ENCODE results near the gene MAGI2.

The MAGI2 gene

DNA sequence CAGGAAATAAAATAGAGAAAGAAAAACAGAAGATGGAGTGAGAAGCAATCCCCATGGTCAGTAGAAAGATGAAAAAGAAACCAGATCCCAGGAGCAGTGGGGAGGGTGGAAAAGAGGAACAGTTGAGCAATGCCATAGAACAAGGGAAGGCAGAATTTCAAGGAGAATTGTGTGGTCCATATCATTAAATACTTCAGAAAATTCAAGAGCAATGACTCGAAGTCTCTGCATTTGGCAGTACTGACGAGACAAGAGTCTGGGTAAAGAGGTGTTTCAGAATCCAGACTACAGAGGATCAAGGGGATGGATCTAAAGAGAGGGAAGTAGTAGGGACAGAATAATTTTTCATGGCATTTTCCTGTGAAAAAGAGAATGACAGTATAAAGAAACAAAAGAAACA is 1142.3 kb downstream of the MAGI2 start:
- Histone ChIP-seq H2BK15ac (ENCODE audit: low read depth, poor library complexity, severe bottlenecking) (no peak overlapping the region), H3K4me3 (ENCODE audit: insufficient read depth in 1 of 2, low read depth in 1 of 2, low read length in 2 of 2) (no peak overlapping the region), H4K8ac (ENCODE audit: low read length) (no peak overlapping the region), H2AFZ (ENCODE audit: low read depth, low read length) (no peak overlapping the region), H4K91ac (ENCODE audit: low read length) (no peak overlapping the region), H3K27ac (ENCODE audit: low read length, poor library complexity, severe bottlenecking) (no peak overlapping the region), H3K23ac (ENCODE audit: low read length in 2 of 2) (no peak overlapping the region), H3K4ac (ENCODE audit: low read depth in 1 of 2, low read length in 2 of 2) (no peak overlapping the region), H2BK120ac (ENCODE audit: low read depth, low read length) (no peak overlapping the region), H3K79me1 (replicated peaks; ENCODE audit: low read length, poor library complexity, severe bottlenecking) (no peaks in the 10 kb centered on the region), H2BK5ac (ENCODE audit: low read depth, low read length, poor library complexity, severe bottlenecking) (no peak overlapping the region), H2AK5ac (ENCODE audit: low read length, severe bottlenecking) (no peak overlapping the region), H3K9ac (ENCODE audit: low read length) (no peak overlapping the region), H3K4me2 (ENCODE audit: low read length, poor library complexity, severe bottlenecking) (no peak overlapping the region), H3K9me3 (ENCODE audit: control insufficient read depth, low read length) (no peaks in the 10 kb centered on the region), H2BK12ac (ENCODE audit: low read length in 2 of 2) (no peak overlapping the region), H3K14ac (ENCODE audit: low read length in 2 of 2) (no peak overlapping the region), H3K27me3 (ENCODE audit: control insufficient read depth in 1 of 2, insufficient read depth in 1 of 2, low read length in 2 of 2) (no peaks in the 10 kb centered on the region), H3K36me3 (ENCODE audit: control insufficient read depth in 1 of 2, insufficient read depth in 2 of 2, low read depth in 1 of 2, low read length in 2 of 2) (no peaks in the 10 kb centered on the region), H3K4me1 (ENCODE audit: control insufficient read depth, insufficient read depth, low read depth, low read length) (no peaks in the 10 kb centered on the region), H3K18ac (ENCODE audit: low read depth in 1 of 2, low read length in 2 of 2) (no peak overlapping the region)
- DNase-seq = no peak
- WGBS = 85% methylated on average over 2 of the region's 2 CpGs

DNA sequence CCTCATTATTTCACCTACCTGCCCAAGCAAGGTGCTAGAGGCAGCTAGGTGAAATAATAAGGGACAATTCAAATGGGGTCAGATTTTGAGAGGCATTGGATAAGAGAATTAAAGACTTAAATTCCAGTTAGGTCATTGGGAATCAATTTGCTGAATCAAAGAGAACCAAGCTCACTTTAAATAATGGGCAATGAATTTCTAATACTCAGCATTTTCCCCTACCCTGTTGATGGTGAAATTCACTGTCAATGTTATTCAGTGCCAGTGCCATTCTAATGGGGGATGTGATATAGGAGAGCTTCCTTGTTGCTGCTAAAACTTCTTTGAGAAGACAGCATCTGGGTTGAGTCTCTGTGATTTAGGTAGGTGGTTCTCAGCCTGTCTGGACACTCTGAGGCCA is 1145.6 kb downstream of the MAGI2 start:
- H3K23ac ChIP-seq (ENCODE audit: low read length in 2 of 2) = no peak overlapping the region
- H3K14ac ChIP-seq (ENCODE audit: low read length in 2 of 2) = no peak overlapping the region
- no peak overlapping the region for H2BK5ac ChIP-seq (ENCODE audit: low read depth, low read length, poor library complexity, severe bottlenecking)
- no peak overlapping the region for H2BK12ac ChIP-seq (ENCODE audit: low read length in 2 of 2)
- no peaks in the 10 kb centered on the region for H3K4me1 ChIP-seq (ENCODE audit: control insufficient read depth, insufficient read depth, low read depth, low read length)
- no peak overlapping the region for H3K9ac ChIP-seq (ENCODE audit: low read length)
- H2AK5ac ChIP-seq (ENCODE audit: low read length, severe bottlenecking) = no peak overlapping the region
- H3K27me3 ChIP-seq (ENCODE audit: control insufficient read depth in 1 of 2, insufficient read depth in 1 of 2, low read length in 2 of 2) = no peaks in the 10 kb centered on the region
- H3K4me2 ChIP-seq (ENCODE audit: low read length, poor library complexity, severe bottlenecking) = no peak overlapping the region
- no peak overlapping the region for H2BK15ac ChIP-seq (ENCODE audit: low read depth, poor library complexity, severe bottlenecking)
- H3K9me3 ChIP-seq (ENCODE audit: control insufficient read depth, low read length) = no peaks in the 10 kb centered on the region
- DNase-seq = no peak
- no peak overlapping the region for H3K27ac ChIP-seq (ENCODE audit: low read length, poor library complexity, severe bottlenecking)
- H4K91ac ChIP-seq (ENCODE audit: low read length) = no peak overlapping the region
- no peak overlapping the region for H4K8ac ChIP-seq (ENCODE audit: low read length)
- H3K79me1 ChIP-seq (replicated peaks; ENCODE audit: low read length, poor library complexity, severe bottlenecking) = no peaks in the 10 kb centered on the region
- H3K18ac ChIP-seq (ENCODE audit: low read depth in 1 of 2, low read length in 2 of 2) = no peak overlapping the region
- H2BK120ac ChIP-seq (ENCODE audit: low read depth, low read length) = no peak overlapping the region
- no peak overlapping the region for H3K4ac ChIP-seq (ENCODE audit: low read depth in 1 of 2, low read length in 2 of 2)
- H3K4me3 ChIP-seq (ENCODE audit: insufficient read depth in 1 of 2, low read depth in 1 of 2, low read length in 2 of 2) = no peak overlapping the region
- H3K36me3 ChIP-seq (ENCODE audit: control insufficient read depth in 1 of 2, insufficient read depth in 2 of 2, low read depth in 1 of 2, low read length in 2 of 2) = no peaks in the 10 kb centered on the region
- no peak overlapping the region for H2AFZ ChIP-seq (ENCODE audit: low read depth, low read length)

DNA sequence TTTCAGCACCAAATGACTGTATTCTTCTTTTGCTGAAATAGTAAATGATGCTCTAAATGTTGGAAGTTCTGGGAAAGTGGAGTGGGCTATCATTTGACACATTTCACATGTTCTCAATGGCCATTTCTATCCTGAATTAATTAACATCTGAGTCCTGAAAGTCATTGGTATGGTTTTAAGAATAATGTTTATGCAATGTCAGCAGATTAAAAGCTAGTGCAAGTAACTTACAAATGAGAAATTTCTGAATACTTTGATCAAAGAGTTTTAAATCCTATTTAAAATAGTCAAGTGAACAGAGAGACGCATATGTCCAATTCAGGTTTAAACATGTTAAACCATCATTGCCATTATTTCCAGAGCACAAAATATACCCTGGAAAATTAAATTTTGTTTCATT is 1146.8 kb downstream of the MAGI2 start:
- Histone ChIP-seq H2BK12ac (ENCODE audit: low read length in 2 of 2) (no peak overlapping the region), H3K14ac (ENCODE audit: low read length in 2 of 2) (no peak overlapping the region), H3K4me3 (ENCODE audit: insufficient read depth in 1 of 2, low read depth in 1 of 2, low read length in 2 of 2) (no peak overlapping the region), H3K9me3 (ENCODE audit: control insufficient read depth, low read length) (no peaks in the 10 kb centered on the region), H3K4me2 (ENCODE audit: low read length, poor library complexity, severe bottlenecking) (no peak overlapping the region), H2BK5ac (ENCODE audit: low read depth, low read length, poor library complexity, severe bottlenecking) (no peak overlapping the region), H2AK5ac (ENCODE audit: low read length, severe bottlenecking) (no peak overlapping the region), H4K8ac (ENCODE audit: low read length) (no peak overlapping the region), H2BK120ac (ENCODE audit: low read depth, low read length) (no peak overlapping the region), H3K9ac (ENCODE audit: low read length) (no peak overlapping the region), H3K23ac (ENCODE audit: low read length in 2 of 2) (no peak overlapping the region), H3K79me1 (replicated peaks; ENCODE audit: low read length, poor library complexity, severe bottlenecking) (no peaks in the 10 kb centered on the region), H3K18ac (ENCODE audit: low read depth in 1 of 2, low read length in 2 of 2) (no peak overlapping the region), H3K4ac (ENCODE audit: low read depth in 1 of 2, low read length in 2 of 2) (no peak overlapping the region), H4K91ac (ENCODE audit: low read length) (no peak overlapping the region), H3K4me1 (ENCODE audit: control insufficient read depth, insufficient read depth, low read depth, low read length) (no peaks in the 10 kb centered on the region), H3K36me3 (ENCODE audit: control insufficient read depth in 1 of 2, insufficient read depth in 2 of 2, low read depth in 1 of 2, low read length in 2 of 2) (no peaks in the 10 kb centered on the region), H2BK15ac (ENCODE audit: low read depth, poor library complexity, severe bottlenecking) (no peak overlapping the region), H2AFZ (ENCODE audit: low read depth, low read length) (no peak overlapping the region), H3K27me3 (ENCODE audit: control insufficient read depth in 1 of 2, insufficient read depth in 1 of 2, low read length in 2 of 2) (no peaks in the 10 kb centered on the region), H3K27ac (ENCODE audit: low read length, poor library complexity, severe bottlenecking) (no peak overlapping the region)
- 100% methylated on average over 1 of the region's 1 CpG for WGBS
- no peak for DNase-seq

DNA sequence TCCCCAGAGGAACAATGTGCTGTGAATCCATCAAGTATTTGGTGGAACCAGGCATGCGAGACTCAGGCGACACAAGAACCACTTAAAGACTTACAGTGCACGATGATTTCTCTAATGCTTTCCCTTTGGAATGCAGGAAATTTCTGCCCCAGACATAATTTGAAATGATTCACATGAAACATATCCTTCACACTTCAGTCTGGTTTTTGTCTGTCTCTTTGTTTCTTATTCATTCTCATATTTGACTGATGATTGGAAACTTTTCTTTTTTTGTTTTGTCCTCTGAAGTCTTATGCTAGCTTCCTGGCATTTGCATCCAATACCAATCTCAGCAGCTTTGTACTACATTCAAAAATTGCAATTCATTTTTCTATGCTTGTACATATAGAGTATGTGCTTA is 1152.1 kb downstream of the MAGI2 start:
- Histone ChIP-seq H4K8ac (ENCODE audit: low read length) (no peak overlapping the region), H2BK120ac (ENCODE audit: low read depth, low read length) (no peak overlapping the region), H3K4me2 (ENCODE audit: low read length, poor library complexity, severe bottlenecking) (no peak overlapping the region)

More for the DNA sequence above, 1152.1 kb downstream of the MAGI2 start:
- Histone ChIP-seq H3K9ac (ENCODE audit: low read length) (no peak overlapping the region), H3K23ac (ENCODE audit: low read length in 2 of 2) (no peak overlapping the region), H3K18ac (ENCODE audit: low read depth in 1 of 2, low read length in 2 of 2) (no peak overlapping the region), H3K36me3 (ENCODE audit: control insufficient read depth in 1 of 2, insufficient read depth in 2 of 2, low read depth in 1 of 2, low read length in 2 of 2) (no peaks in the 10 kb centered on the region), H2BK12ac (ENCODE audit: low read length in 2 of 2) (no peak overlapping the region), H3K27ac (ENCODE audit: low read length, poor library complexity, severe bottlenecking) (no peak overlapping the region), H3K4me3 (ENCODE audit: insufficient read depth in 1 of 2, low read depth in 1 of 2, low read length in 2 of 2) (no peak overlapping the region), H3K27me3 (ENCODE audit: control insufficient read depth in 1 of 2, insufficient read depth in 1 of 2, low read length in 2 of 2) (no peaks in the 10 kb centered on the region), H3K14ac (ENCODE audit: low read length in 2 of 2) (no peak overlapping the region), H2AK5ac (ENCODE audit: low read length, severe bottlenecking) (no peak overlapping the region), H2BK15ac (ENCODE audit: low read depth, poor library complexity, severe bottlenecking) (no peak overlapping the region), H2BK5ac (ENCODE audit: low read depth, low read length, poor library complexity, severe bottlenecking) (no peak overlapping the region), H3K9me3 (ENCODE audit: control insufficient read depth, low read length) (no peaks in the 10 kb centered on the region), H3K79me1 (replicated peaks; ENCODE audit: low read length, poor library complexity, severe bottlenecking) (no peaks in the 10 kb centered on the region), H2AFZ (ENCODE audit: low read depth, low read length) (no peak overlapping the region), H3K4me1 (ENCODE audit: control insufficient read depth, insufficient read depth, low read depth, low read length) (no peaks in the 10 kb centered on the region), H4K91ac (ENCODE audit: low read length) (no peak overlapping the region), H3K4ac (ENCODE audit: low read depth in 1 of 2, low read length in 2 of 2) (no peak overlapping the region)
- 31% methylated on average over 3 of the region's 3 CpGs for WGBS
- DNase-seq = peak; percentile 51
